Measurements from ENCODE around the gene RHOT2.
A peak's percentile ranks its signal among the peaks of the same experiment; 100 is the strongest.

The RHOT2 gene

GRCh38 chr16:686459-687260 lies 18.7 kb downstream of the RHOT2 start:
- no peak overlapping the region for H3K27ac ChIP-seq
- TF ChIP-seq ZFX (IDR thresholded peaks at IDR 0.05) (no peak), CTCF (conservative IDR thresholded peaks at IDR 0.05) (no peak)

- H3K27ac ChIP-seq, result no peak overlapping the region
- TF ChIP-seq CTCF (conservative IDR thresholded peaks at IDR 0.05) (no peak), ZFX (IDR thresholded peaks at IDR 0.05) (no peak)
Measured at GRCh38 chr16:687499-687898, 19.6 kb downstream of the RHOT2 start.

- peak overlapping the region; percentile 83 for H3K27ac ChIP-seq
- TF ChIP-seq ZFX (IDR thresholded peaks at IDR 0.05) (no peak), CTCF (conservative IDR thresholded peaks at IDR 0.05) (no peak)
Measured at GRCh38 chr16:689175-689897, 21.4 kb downstream of the RHOT2 start.

GRCh38 chr16:691242-691641 lies 23.3 kb downstream of the RHOT2 start:
- H3K27ac ChIP-seq, result peak overlapping the region; percentile 83; the same call in 1 of the 2 replicates

GRCh38 chr16:692356-693108 lies 24.6 kb downstream of the RHOT2 start:
- no peak overlapping the region for H3K27ac ChIP-seq

GRCh38 chr16:693364-693763 lies 25.4 kb downstream of the RHOT2 start:
- TF ChIP-seq ZFX (IDR thresholded peaks at IDR 0.05) (no peak), CTCF (conservative IDR thresholded peaks at IDR 0.05) (no peak)
- no peak overlapping the region for H3K27ac ChIP-seq

More at GRCh38 chr16:692356-693108, 24.6 kb downstream of the RHOT2 start:
- TF ChIP-seq CTCF (conservative IDR thresholded peaks at IDR 0.05) (no peak), ZFX (IDR thresholded peaks at IDR 0.05) (no peak)

GRCh38 chr16:693766-694165 lies 25.8 kb downstream of the RHOT2 start:
- no peak for TF ChIP-seq ZFX (IDR thresholded peaks at IDR 0.05)
- no peak for TF ChIP-seq CTCF (conservative IDR thresholded peaks at IDR 0.05)
- H3K27ac ChIP-seq, result no peak overlapping the region
